Natural killer cell (primary cell): ENCODE measurements around the gene FANCM. TPM values are rescaled to one million over a fixed set of nuclear protein-coding genes. Genes with fewer than 3 reads are reported as not detected.

Source experiments
- ATAC-seq, 3 donors: fragments of 150-1000 bp in 2 of 3; fragments of 200-7000 bp in 1 of 3; cut with Tn5 transposase; 1 replicate in 1 of 3; 2 replicates in 2 of 3; pipeline ENCODE4 v1.10.0; 2021; ENCODE audit warnings: mild to moderate bottlenecking in 2 of 3, moderate library complexity in 2 of 3
- DNase-seq, 2 donors: peaks; one replicate each; pipeline versions ENCODE4 v3.0.0 to v3.0.0-alpha.2; 2013 to 2021; ENCODE audit warnings: mixed read lengths in 1 of 2
- H3K27ac ChIP-seq: one replicate; pipeline ENCODE4 v1.5.1; 2013; ENCODE audit warnings: mild to moderate bottlenecking, low read length
- H3K27me3 ChIP-seq: one replicate; pipeline ENCODE4 v1.6.1; 2013; ENCODE audit warnings: low read length; ENCODE audit not compliant: control insufficient read depth, insufficient read depth
- H3K36me3 ChIP-seq: one replicate; pipeline ENCODE4 v1.6.1; 2013; ENCODE audit warnings: low read length; ENCODE audit not compliant: control insufficient read depth, insufficient read depth
- H3K4me1 ChIP-seq: one replicate; pipeline ENCODE4 v1.6.1; 2013; ENCODE audit warnings: low read length; ENCODE audit not compliant: control insufficient read depth, insufficient read depth
- H3K4me3 ChIP-seq: one replicate; pipeline ENCODE4 v1.5.1; 2013; ENCODE audit warnings: low read length
- H3K9me3 ChIP-seq: one replicate; pipeline ENCODE4 v1.6.1; 2013; ENCODE audit warnings: low read length; ENCODE audit not compliant: control insufficient read depth, insufficient read depth
- H3K27ac Mint-ChIP-seq, 2 donors: one replicate each; pipeline ENCODE4 v1.8.0; 2022; ENCODE audit warnings: mild to moderate bottlenecking in 2 of 2, mixed read lengths in 2 of 2, moderate library complexity in 1 of 2
- H3K27me3 Mint-ChIP-seq, 2 donors: one replicate each; pipeline ENCODE4 v1.8.0; 2022; ENCODE audit warnings: low read depth in 2 of 2, mixed read lengths in 2 of 2
- H3K36me3 Mint-ChIP-seq: one replicate; pipeline ENCODE4 v1.8.0; 2022; ENCODE audit warnings: mixed read lengths
- H3K4me1 Mint-ChIP-seq, 2 donors: one replicate each; pipeline ENCODE4 v1.8.0; 2022; ENCODE audit warnings: mixed read lengths in 2 of 2
- H3K4me3 Mint-ChIP-seq: one replicate; pipeline ENCODE4 v1.8.0; 2022; ENCODE audit warnings: mild to moderate bottlenecking, moderate library complexity, mixed read lengths
- H3K9me3 Mint-ChIP-seq, 2 donors: one replicate each; pipeline ENCODE4 v1.8.0; 2022; ENCODE audit warnings: mixed read lengths in 2 of 2
- CTCF ChIP-seq: fragments of 200-600 bp; IDR thresholded peaks from one replicate; pipeline ENCODE4 v1.8.0; 2022; ENCODE audit warnings: antibody characterized with exemption
- WGBS: methylation state at CpG from one replicate; pipeline ENCODE4 v1.1.7; 2013; ENCODE audit warnings: missing lambda C conversion rate; ENCODE audit not compliant: insufficient coverage; 5-methylcytosine and 5-hydroxymethylcytosine counted together
- intact Hi-C: fragments of 100-400 bp; cut with micrococcal nuclease; formaldehyde crosslinking; loops from one replicate; pipeline ENCODE4 v1.14.2; 2022
- total RNA-seq, 4 donors: library from RNA; stranded (reverse); fragments of 120-200 nt in 1 of 4; gene quantifications; one replicate each; pipeline versions ENCODE4 v1.2.3 to v1.2.4, GENCODE V29; 2013 to 2022

Gene FANCM
- total RNA-seq, 3 donors from 2014 or later (not counting 1 experiment from before 2014, with no cell fraction given), result 8.3 to 16.9 (median 13.2) TPM

GRCh38 chr14:45246151-45246550 lies 110.4 kb downstream of the FANCM start:
- WGBS, result 88% methylated on average over 3 of the region's 3 CpGs
- H3K4me3 Mint-ChIP-seq, result no peak overlapping the region

GRCh38 chr14:45246691-45247090 lies 111.0 kb downstream of the FANCM start:
- DNase-seq, result no peak
- no peak overlapping the region for H3K4me3 Mint-ChIP-seq
- H3K36me3 Mint-ChIP-seq, result no peaks in the 10 kb centered on the region
- H3K4me1 ChIP-seq, result peaks cover 18% of the 10 kb centered on the region
- no peak for TF ChIP-seq CTCF
- H3K27me3 ChIP-seq, result no peaks in the 10 kb centered on the region
- H3K27ac ChIP-seq, result no peak overlapping the region
- no peaks in the 10 kb centered on the region for H3K27me3 Mint-ChIP-seq
- WGBS, result 33% methylated on average over 1 of the region's 1 CpG
- no peaks in the 10 kb centered on the region for H3K9me3 ChIP-seq
- intact Hi-C loops, result no loop called here
- no peak overlapping the region for H3K27ac Mint-ChIP-seq
- H3K4me1 Mint-ChIP-seq, result peaks cover 14 to 16% of the 10 kb centered on the region in 2 donors
- ATAC-seq, result no peak
- H3K36me3 ChIP-seq, result peaks cover under 1% of the 10 kb centered on the region
- no peak overlapping the region for H3K4me3 ChIP-seq
- H3K9me3 Mint-ChIP-seq, result no peaks in the 10 kb centered on the region

More at GRCh38 chr14:45246151-45246550, 110.4 kb downstream of the FANCM start:
- Mint-ChIP-seq H3K36me3 (no peaks in the 10 kb centered on the region), H3K9me3 (no peaks in the 10 kb centered on the region), H3K27ac (no peak overlapping the region), H3K27me3 (no peaks in the 10 kb centered on the region), H3K4me1 (peaks cover 9 to 10% of the 10 kb centered on the region in 2 donors)
- H3K27ac ChIP-seq, result no peak overlapping the region
- H3K4me3 ChIP-seq, result no peak overlapping the region
- no peaks in the 10 kb centered on the region for H3K9me3 ChIP-seq
- peaks cover 18% of the 10 kb centered on the region for H3K4me1 ChIP-seq
- no peak for TF ChIP-seq CTCF
- ATAC-seq, result no peak
- intact Hi-C loops, result no loop called here
- H3K27me3 ChIP-seq, result no peaks in the 10 kb centered on the region
- no peak for DNase-seq
- peaks cover 4% of the 10 kb centered on the region for H3K36me3 ChIP-seq

DNA sequence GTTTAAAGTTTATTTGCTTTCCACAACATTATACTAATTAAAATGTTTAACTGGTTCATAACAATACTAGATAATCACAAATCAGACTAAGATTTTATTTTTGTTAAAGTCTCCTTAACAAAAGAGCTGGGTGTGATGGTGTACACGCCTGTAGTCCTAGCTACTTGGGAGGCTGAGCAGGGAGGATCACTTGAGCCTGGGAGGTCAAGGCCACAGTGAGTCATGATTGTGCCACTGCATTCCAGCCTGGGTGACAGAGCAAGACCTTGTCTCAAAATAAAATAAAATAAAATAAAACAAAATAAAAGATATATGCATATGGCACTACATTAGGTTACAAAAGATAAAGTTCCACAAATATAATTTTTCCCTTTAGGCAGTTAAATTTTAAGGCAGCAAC lies 111.7 kb downstream of the FANCM start:
- Mint-ChIP-seq H3K4me3 (no peak overlapping the region), H3K27me3 (no peaks in the 10 kb centered on the region), H3K4me1 (peaks cover 18 to 20% of the 10 kb centered on the region in 2 donors), H3K27ac (no peak overlapping the region), H3K36me3 (no peaks in the 10 kb centered on the region), H3K9me3 (no peaks in the 10 kb centered on the region)
- Histone ChIP-seq H3K4me1 (peaks cover 18% of the 10 kb centered on the region), H3K27ac (no peak overlapping the region), H3K36me3 (no peaks in the 10 kb centered on the region), H3K4me3 (no peak overlapping the region), H3K27me3 (no peaks in the 10 kb centered on the region), H3K9me3 (no peaks in the 10 kb centered on the region)
- intact Hi-C loops, result no loop called here
- TF ChIP-seq CTCF, result no peak
- WGBS, result 81% methylated on average over 1 of the region's 1 CpG
- ATAC-seq (no peak), DNase-seq (no peak)
